ENCODE data around the gene ATG4B.

ATG4B gene

GRCh38 chr2:241637795-241638660 is 535 bp downstream of the ATG4B start:
- peak in 1 of 2 donors; percentile 34 for DNase-seq (ENCODE audit: low read depth in 1 of 2, low spot score in 1 of 2)

- no peak for DNase-seq (ENCODE audit: low read depth in 1 of 2, low spot score in 1 of 2)
Measured at GRCh38 chr2:241638940-241639339, 1.4 kb downstream of the ATG4B start.

GRCh38 chr2:241639385-241639784 is 1.9 kb downstream of the ATG4B start:
- no peak for DNase-seq (ENCODE audit: low read depth in 1 of 2, low spot score in 1 of 2)

GRCh38 chr2:241640165-241640795 is 2.8 kb downstream of the ATG4B start:
- DNase-seq (ENCODE audit: low read depth in 1 of 2, low spot score in 1 of 2) = no peak

- no peak for DNase-seq (ENCODE audit: low read depth in 1 of 2, low spot score in 1 of 2)
Measured at GRCh38 chr2:241641631-241642030, 4.1 kb downstream of the ATG4B start.

GRCh38 chr2:241645056-241645914 is 7.8 kb downstream of the ATG4B start:
- no peak for DNase-seq (ENCODE audit: low read depth in 1 of 2, low spot score in 1 of 2)

GRCh38 chr2:241645915-241646645 is 8.6 kb downstream of the ATG4B start:
- no peak for DNase-seq (ENCODE audit: low read depth in 1 of 2, low spot score in 1 of 2)

- no peak for DNase-seq (ENCODE audit: low read depth in 1 of 2, low spot score in 1 of 2)
Measured at GRCh38 chr2:241648453-241648852, 11.0 kb downstream of the ATG4B start.

GRCh38 chr2:241649404-241649803 is 11.9 kb downstream of the ATG4B start:
- no peak for DNase-seq (ENCODE audit: low read depth in 1 of 2, low spot score in 1 of 2)

GRCh38 chr2:241649927-241650326 is 12.4 kb downstream of the ATG4B start:
- no peak for DNase-seq (ENCODE audit: low read depth in 1 of 2, low spot score in 1 of 2)

- no peak for DNase-seq (ENCODE audit: low read depth in 1 of 2, low spot score in 1 of 2)
Measured at GRCh38 chr2:241652142-241652541, 14.6 kb downstream of the ATG4B start.

GRCh38 chr2:241652722-241653121 is 15.2 kb downstream of the ATG4B start:
- DNase-seq (ENCODE audit: low read depth in 1 of 2, low spot score in 1 of 2) = no peak

GRCh38 chr2:241653210-241653750 is 15.8 kb downstream of the ATG4B start:
- DNase-seq (ENCODE audit: low read depth in 1 of 2, low spot score in 1 of 2) = no peak

GRCh38 chr2:241654551-241654950 is 17.1 kb downstream of the ATG4B start:
- DNase-seq (ENCODE audit: low read depth in 1 of 2, low spot score in 1 of 2) = no peak

- no peak for DNase-seq (ENCODE audit: low read depth in 1 of 2, low spot score in 1 of 2)
Measured at GRCh38 chr2:241655516-241656189, 18.2 kb downstream of the ATG4B start.

GRCh38 chr2:241656190-241656741 is 18.8 kb downstream of the ATG4B start:
- DNase-seq (ENCODE audit: low read depth in 1 of 2, low spot score in 1 of 2) = no peak

GRCh38 chr2:241657786-241658254 is 20.3 kb downstream of the ATG4B start:
- DNase-seq (ENCODE audit: low read depth in 1 of 2, low spot score in 1 of 2) = no peak

GRCh38 chr2:241658296-241658695 is 20.8 kb downstream of the ATG4B start:
- DNase-seq (ENCODE audit: low read depth in 1 of 2, low spot score in 1 of 2) = no peak

- DNase-seq (ENCODE audit: low read depth in 1 of 2, low spot score in 1 of 2) = no peak
Measured at GRCh38 chr2:241659150-241659739, 21.8 kb downstream of the ATG4B start.

Data from activated T-helper 1 cell treated with anti-CD3 and anti-CD28 coated beads, Interleukin-2, amount 50 U/mL, for 16 hours (primary cell).